Smooth muscle cell (in vitro differentiated cells): ENCODE results near the gene DDX4. TPM values are rescaled to one million over a fixed set of nuclear protein-coding genes. Genes with fewer than 3 reads are reported as not detected.

ENCODE experiments used
- DNase-seq: peaks from one replicate; lab custom pipeline; 2025; ENCODE audit not compliant: unreplicated experiment; lab: John Stamatoyannopoulos, UW
- H2AFZ ChIP-seq: fragments of 200-600 bp; sonication (generic); 2 replicates; pipeline ENCODE4 v1.6.0; 2016; ENCODE audit warnings: antibody characterized with exemption, low read depth, mild to moderate bottlenecking
- H3F3A ChIP-seq: fragments of 200-600 bp; sonication (generic); 2 replicates; pipeline ENCODE4 v1.6.0; 2017; ENCODE audit warnings: antibody characterized with exemption, low read depth
- H3K27ac ChIP-seq: fragments of 200-600 bp; sonication (generic); 2 replicates; pipeline ENCODE4 v1.5.1; 2016; ENCODE audit warnings: low read depth, mild to moderate bottlenecking
- H3K27me3 ChIP-seq: fragments of 200-600 bp; sonication (generic); 2 replicates; pipeline ENCODE4 v1.6.1; 2016; ENCODE audit warnings: low read depth, mild to moderate bottlenecking
- H3K36me3 ChIP-seq: fragments of 200-600 bp; sonication (generic); 2 replicates; pipeline ENCODE4 v1.5.1; 2016; ENCODE audit warnings: low read depth
- H3K4me1 ChIP-seq: fragments of 200-600 bp; sonication (generic); 2 replicates; pipeline ENCODE4 v1.5.1; 2016; ENCODE audit warnings: low read depth
- H3K4me2 ChIP-seq: fragments of 200-600 bp; sonication (generic); 2 replicates; pipeline ENCODE4 v1.6.0; 2016; ENCODE audit warnings: mild to moderate bottlenecking
- H3K4me3 ChIP-seq: fragments of 200-600 bp; sonication (generic); 2 replicates; pipeline ENCODE4 v1.5.1; 2016; ENCODE audit warnings: mild to moderate bottlenecking
- H3K79me2 ChIP-seq: fragments of 200-600 bp; sonication (generic); 2 replicates; pipeline ENCODE4 v1.6.0; 2016; ENCODE audit warnings: low read depth, mild to moderate bottlenecking
- H3K9ac ChIP-seq: fragments of 200-600 bp; sonication (generic); 2 replicates; pipeline ENCODE4 v1.6.0; 2016; ENCODE audit warnings: low read depth
- H3K9me3 ChIP-seq: fragments of 200-600 bp; sonication (generic); replicated peaks from 2 replicates; pipeline ENCODE4 v1.5.1; 2016; ENCODE audit warnings: low read depth
- H4K20me1 ChIP-seq: fragments of 200-600 bp; sonication (generic); 2 replicates; pipeline ENCODE4 v1.6.0; 2016; ENCODE audit warnings: low read depth
- CTCF ChIP-seq: fragments of 200-600 bp; sonication (generic); IDR thresholded peaks from 2 replicates; pipeline ENCODE4 v1.5.1; 2017; ENCODE audit warnings: borderline replicate concordance, mild to moderate bottlenecking, antibody characterized with exemption; ENCODE audit not compliant: insufficient read depth, poor library complexity, severe bottlenecking
- WGBS: methylation state at CpG from one replicate; pipeline ENCODE4 v1.1.7; 2016; ENCODE audit warnings: low lambda C conversion rate; 5-methylcytosine and 5-hydroxymethylcytosine counted together
- polyA plus RNA-seq: library from polyadenylated mRNA; unstranded; fragments of >200 nt; fragmentation: Nextera tagmentation; extraction: Ambion mirVana; gene quantifications from 2 replicates; pipeline ENCODE4 v1.2.1, GENCODE V29; 2016
- total RNA-seq: library from RNA; depleted of rRNA; stranded (reverse); fragments of >200 nt; gene quantifications from 2 replicates; pipeline ENCODE4 v1.2.3, GENCODE V29; 2014

The DDX4 gene
- total and polyA plus RNA-seq, 2 experiments from 2014 or later: 0.09 TPM; not detected in 1

- H3K9me3 ChIP-seq: no peaks in the 10 kb centered on the region
- no peaks in the 10 kb centered on the region for H4K20me1 ChIP-seq
- TF ChIP-seq CTCF: no peak
- no peaks in the 10 kb centered on the region for H3K36me3 ChIP-seq
- H3K9ac ChIP-seq: no peak overlapping the region
- peaks cover 8% of the 10 kb centered on the region for H3K4me1 ChIP-seq
- H3F3A ChIP-seq: peaks cover 2% of the 10 kb centered on the region
- no peaks in the 10 kb centered on the region for H3K27me3 ChIP-seq
- H3K4me3 ChIP-seq: no peak overlapping the region
- DNase-seq: no peak
- H3K4me2 ChIP-seq: no peak overlapping the region
- H2AFZ ChIP-seq: no peak overlapping the region
- H3K79me2 ChIP-seq: no peaks in the 10 kb centered on the region
- 86% methylated on average over 5 of the region's 5 CpGs for WGBS
- no peak overlapping the region for H3K27ac ChIP-seq
Observed at GRCh38 chr5:55856516-55857246, 118.8 kb downstream of the DDX4 start.

DNA sequence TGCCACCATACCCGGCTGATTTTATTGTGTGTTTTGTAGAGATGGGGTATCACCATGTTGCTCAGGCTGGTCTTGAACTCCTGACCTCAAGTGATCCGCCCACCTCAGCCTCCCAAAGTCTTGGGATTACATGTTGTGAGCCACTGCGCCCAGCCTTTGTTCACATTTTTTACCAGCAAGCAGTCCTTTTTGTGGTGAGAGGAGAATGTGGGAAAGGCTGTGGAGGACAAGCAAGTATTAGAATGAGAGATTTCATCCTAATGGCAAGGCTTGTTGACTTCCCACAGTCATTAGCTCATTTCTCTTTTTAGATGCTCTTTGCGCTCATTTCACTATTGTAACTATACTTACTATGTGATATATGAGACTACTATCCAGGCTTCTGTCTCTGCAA, 119.4 kb downstream of the DDX4 start:
- Histone ChIP-seq H3K4me1 (peaks cover 6% of the 10 kb centered on the region), H3K79me2 (no peaks in the 10 kb centered on the region), H3K27me3 (no peaks in the 10 kb centered on the region), H3K27ac (peak overlapping the region; percentile 6), H3K9ac (no peak overlapping the region), H3K4me3 (no peak overlapping the region), H3K9me3 (no peaks in the 10 kb centered on the region), H4K20me1 (no peaks in the 10 kb centered on the region), H2AFZ (no peak overlapping the region), H3K4me2 (no peak overlapping the region), H3F3A (no peaks in the 10 kb centered on the region), H3K36me3 (no peaks in the 10 kb centered on the region)
- 70% methylated on average over 4 of the region's 4 CpGs for WGBS
- no peak for TF ChIP-seq CTCF
- no peak for DNase-seq

DNA sequence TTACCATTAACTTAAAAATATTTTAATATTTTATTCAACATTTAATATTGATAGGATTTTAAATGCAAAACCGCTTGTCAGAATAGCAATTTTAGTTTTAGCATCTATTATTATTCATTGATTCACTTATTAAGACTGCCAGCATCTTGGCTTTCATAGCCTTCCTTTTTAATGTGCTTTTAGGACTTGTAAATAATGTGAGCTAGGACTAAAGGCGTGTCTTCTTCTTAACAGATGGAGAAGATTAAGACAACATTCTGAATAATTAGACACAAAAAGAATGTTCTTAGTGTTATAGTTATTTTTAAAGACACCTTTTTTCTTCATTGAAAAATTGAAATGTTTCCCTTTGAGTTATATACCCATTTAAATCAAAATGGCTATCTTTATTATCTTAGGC, 120.2 kb downstream of the DDX4 start:
- Histone ChIP-seq H3K27me3 (no peaks in the 10 kb centered on the region), H4K20me1 (no peaks in the 10 kb centered on the region), H2AFZ (no peak overlapping the region), H3K79me2 (no peaks in the 10 kb centered on the region), H3K4me1 (peaks cover 6% of the 10 kb centered on the region), H3K4me2 (no peak overlapping the region), H3K27ac (no peak overlapping the region), H3K4me3 (no peak overlapping the region), H3K9ac (no peak overlapping the region), H3K36me3 (no peaks in the 10 kb centered on the region), H3K9me3 (no peaks in the 10 kb centered on the region), H3F3A (no peaks in the 10 kb centered on the region)
- DNase-seq: no peak
- 87% methylated on average over 2 of the region's 2 CpGs for WGBS
- no peak for TF ChIP-seq CTCF

DNA sequence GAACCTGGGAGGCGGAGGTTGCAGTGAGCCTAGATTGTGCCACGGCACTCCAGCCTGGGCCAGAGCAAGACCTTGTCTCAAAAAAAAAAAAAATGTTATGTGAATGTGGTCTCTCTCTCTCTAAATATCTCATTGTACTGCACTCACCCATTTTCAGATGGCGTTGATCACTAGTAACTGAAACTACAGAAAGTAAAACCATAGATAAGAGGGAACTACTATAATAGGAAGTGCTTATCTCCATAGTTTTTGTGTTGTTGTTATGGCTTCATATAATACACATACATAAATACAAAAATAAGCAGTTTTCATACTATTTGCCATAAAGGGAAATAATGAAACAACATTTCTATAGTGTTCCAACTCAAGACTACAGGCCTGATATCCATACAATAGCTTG, 122.4 kb downstream of the DDX4 start:
- DNase-seq: no peak
- WGBS: 63% methylated on average over 3 of the region's 3 CpGs

More for the DNA sequence above, 122.4 kb downstream of the DDX4 start:
- Histone ChIP-seq H3K4me3 (no peak overlapping the region), H4K20me1 (no peaks in the 10 kb centered on the region), H3K27me3 (no peaks in the 10 kb centered on the region), H3F3A (no peaks in the 10 kb centered on the region), H3K9ac (no peak overlapping the region), H3K27ac (no peak overlapping the region), H3K4me2 (no peak overlapping the region), H3K9me3 (no peaks in the 10 kb centered on the region), H3K79me2 (no peaks in the 10 kb centered on the region), H2AFZ (no peak overlapping the region), H3K36me3 (no peaks in the 10 kb centered on the region), H3K4me1 (peaks cover 6% of the 10 kb centered on the region)
- no peak for TF ChIP-seq CTCF
